NCI-H446 treated with DMSO at 0.1 percent for 48 hours (cell line): ENCODE measurements around the gene AFG3L2.

Experiments
- DNase-seq: peaks from one replicate; lab custom pipeline; 2025; lab: John Stamatoyannopoulos, UW

Gene AFG3L2

DNA sequence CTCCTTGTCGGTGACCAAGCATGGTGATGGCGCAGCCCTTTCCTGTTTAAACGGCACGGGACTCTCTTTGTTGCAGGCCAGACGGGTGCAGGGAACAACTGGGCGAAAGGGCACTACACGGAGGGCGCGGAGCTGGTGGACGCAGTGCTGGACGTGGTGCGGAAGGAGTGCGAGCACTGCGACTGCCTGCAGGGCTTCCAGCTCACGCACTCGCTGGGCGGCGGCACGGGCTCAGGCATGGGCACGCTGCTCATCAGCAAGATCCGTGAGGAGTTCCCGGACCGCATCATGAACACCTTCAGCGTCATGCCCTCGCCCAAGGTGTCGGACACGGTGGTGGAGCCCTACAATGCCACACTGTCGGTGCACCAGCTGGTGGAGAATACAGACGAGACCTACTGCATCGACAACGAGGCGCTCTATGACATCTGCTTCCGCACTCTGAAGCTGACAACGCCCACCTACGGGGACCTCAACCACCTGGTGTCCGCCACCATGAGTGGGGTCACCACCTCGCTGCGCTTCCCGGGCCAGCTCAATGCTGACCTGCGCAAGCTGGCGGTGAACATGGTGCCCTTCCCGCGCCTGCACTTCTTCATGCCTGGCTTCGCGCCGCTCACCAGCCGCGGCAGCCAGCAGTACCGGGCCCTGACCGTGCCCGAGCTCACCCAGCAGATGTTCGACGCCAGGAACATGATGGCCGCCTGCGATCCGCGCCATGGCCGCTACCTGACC lies 51.9 kb downstream of the AFG3L2 start:
- DNase-seq = no peak

- no peak for DNase-seq
Measured at GRCh38 chr18:12321333-12321732, 55.7 kb downstream of the AFG3L2 start.

GRCh38 chr18:12318857-12319256 lies 58.2 kb downstream of the AFG3L2 start:
- no peak for DNase-seq

GRCh38 chr18:12318334-12318697 lies 58.7 kb downstream of the AFG3L2 start:
- DNase-seq = no peak

- no peak for DNase-seq
Measured at GRCh38 chr18:12317664-12318333, 59.2 kb downstream of the AFG3L2 start.

GRCh38 chr18:12315911-12316310 lies 61.1 kb downstream of the AFG3L2 start:
- DNase-seq = no peak

DNA sequence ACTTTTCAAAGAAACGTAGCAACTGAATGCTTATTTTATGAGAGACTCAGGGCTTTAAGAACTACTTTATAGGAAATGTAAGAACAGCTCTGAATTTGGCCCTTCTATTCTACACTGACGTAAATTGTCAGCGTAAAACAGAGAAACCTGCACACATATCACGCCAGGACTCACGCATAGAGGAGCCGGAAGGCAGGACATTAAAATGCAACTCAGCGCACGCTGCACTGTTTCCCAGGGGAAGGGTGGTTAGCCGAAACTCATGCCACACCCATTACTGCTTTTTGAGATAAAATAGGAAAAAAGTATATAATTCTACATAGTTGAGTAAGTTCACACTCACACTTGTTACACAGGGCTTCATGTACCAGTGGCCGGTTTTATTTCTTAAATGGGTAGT lies 61.5 kb downstream of the AFG3L2 start:
- no peak for DNase-seq

DNA sequence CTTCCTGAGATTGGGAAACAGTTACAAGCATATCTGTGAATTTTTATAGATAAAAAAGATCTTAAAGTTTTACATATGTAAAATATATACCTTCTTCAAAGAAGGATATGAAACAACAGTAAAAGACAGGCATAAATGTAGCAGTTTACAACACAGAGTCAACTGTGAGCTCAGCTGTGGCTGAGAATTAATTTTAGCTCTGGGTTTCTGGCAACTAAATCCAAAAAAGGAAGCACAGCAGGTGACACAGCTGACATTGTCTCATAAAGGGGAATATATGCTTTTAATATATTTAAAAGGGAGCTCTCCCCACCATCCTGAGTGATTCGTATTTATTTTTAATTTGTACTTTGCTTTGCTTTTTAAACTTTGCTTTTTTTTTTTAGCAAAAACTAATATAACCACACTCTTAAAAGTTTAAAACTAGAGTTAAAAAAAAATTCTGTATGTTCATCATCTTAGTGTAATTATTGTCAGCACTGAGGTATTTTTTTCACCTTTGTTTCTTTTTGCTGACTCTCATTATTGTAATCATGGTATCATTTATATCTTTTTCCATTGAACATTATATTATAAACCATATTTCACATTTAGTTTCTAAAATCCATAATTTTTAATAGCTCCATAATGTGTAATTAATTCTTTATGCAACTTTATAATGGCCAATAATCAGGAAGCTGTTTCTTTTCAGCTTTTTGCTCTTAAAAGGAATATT lies 62.3 kb downstream of the AFG3L2 start:
- DNase-seq = no peak

DNA sequence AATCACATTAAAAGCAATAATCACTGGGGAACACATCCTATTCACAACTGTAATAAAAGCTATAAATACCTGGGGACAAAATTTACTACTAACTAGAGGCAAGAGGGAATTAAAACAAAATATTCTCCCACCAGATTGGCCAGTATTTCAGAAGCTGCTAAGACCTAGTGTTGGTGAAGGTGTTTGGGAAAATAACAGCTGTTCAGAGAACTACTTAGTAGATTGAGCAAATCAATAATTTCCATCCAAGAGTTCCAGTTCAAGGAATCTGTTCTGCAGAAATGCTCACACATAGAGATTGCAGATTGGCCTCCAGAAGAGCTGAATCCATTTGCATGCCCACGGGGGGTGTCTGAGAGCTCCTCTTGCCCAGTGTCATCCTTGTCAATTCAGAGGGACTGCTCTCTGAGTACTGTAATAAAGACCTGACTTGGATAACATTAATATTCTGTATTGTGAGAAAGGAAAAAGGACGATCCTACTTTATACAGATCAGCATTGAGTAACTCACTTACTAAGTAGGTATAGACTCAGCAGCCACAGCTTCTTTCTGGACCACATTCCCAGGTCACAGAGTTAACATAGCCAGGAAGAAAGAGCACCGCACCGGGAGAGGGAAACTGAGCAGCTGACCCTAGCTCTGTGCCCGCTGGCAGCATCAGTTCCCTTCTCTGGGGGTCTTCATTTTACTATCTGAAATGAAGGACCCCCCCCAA lies 63.3 kb downstream of the AFG3L2 start:
- DNase-seq = no peak

DNA sequence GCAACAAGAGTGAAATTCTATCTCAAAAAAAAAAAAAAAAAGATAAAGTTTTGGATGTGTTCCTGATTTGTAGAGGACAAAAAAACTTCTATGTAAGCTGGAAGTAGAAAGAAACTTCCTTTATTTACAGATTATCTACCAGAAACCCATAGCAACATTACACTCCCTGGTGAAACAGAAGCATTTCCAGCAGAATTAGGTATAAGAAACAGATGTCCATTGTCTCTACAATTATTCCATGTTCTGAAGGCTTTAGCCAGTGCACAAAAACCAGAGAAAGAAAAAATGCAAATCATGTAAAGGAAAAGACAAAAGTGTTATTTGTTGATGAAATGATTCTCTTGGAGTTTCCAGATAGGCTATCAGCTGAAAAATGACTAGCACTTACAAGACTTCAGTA lies 64.1 kb downstream of the AFG3L2 start:
- no peak for DNase-seq

- DNase-seq = no peak
Measured at GRCh38 chr18:12310762-12311161, 66.3 kb downstream of the AFG3L2 start.

GRCh38 chr18:12309683-12310198 lies 67.3 kb downstream of the AFG3L2 start:
- no peak for DNase-seq

GRCh38 chr18:12308386-12309100 lies 68.5 kb downstream of the AFG3L2 start:
- DNase-seq = peak; percentile 28

DNA sequence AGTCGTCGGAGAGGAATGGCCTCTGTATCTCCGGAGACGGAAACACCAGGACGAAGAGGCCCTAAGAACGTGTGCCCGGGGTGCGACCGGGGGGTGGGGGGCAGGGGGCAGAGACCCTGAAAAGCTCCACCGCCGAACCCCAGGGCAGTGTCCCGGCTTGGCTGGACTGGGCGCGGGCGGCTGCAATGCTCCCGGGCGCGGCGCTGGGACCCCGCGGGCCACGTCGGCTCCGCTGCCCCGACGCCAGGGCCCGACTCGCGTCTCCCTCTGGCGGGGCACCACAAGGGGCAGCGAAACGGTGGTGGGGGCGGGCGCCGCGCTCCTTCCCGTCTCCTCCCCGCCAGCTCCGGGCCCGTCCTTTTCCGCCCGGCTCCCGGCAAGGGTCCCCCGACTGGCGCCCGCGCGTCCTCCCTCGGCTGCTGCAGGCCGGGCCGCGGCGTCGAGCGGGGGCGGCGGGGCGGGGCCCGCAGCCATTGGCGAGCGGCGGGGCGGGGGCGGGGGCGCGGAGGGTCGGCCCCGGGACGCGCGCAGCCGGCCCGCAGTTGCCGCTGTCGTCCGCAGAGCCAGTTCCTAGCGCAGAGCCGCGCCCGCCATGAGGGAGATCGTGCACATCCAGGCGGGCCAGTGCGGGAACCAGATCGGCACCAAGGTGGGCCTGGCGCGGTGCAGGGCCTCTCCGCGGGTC lies 69.2 kb downstream of the AFG3L2 start, which contains the start of gene TUBB6:
Gene TUBB6, plus strand, starts transcription at position 541 of the 685 bp plus-strand sequence. Its CDS starts 52 bp downstream, at position 593.
- DNase-seq = peak; percentile 28

DNA sequence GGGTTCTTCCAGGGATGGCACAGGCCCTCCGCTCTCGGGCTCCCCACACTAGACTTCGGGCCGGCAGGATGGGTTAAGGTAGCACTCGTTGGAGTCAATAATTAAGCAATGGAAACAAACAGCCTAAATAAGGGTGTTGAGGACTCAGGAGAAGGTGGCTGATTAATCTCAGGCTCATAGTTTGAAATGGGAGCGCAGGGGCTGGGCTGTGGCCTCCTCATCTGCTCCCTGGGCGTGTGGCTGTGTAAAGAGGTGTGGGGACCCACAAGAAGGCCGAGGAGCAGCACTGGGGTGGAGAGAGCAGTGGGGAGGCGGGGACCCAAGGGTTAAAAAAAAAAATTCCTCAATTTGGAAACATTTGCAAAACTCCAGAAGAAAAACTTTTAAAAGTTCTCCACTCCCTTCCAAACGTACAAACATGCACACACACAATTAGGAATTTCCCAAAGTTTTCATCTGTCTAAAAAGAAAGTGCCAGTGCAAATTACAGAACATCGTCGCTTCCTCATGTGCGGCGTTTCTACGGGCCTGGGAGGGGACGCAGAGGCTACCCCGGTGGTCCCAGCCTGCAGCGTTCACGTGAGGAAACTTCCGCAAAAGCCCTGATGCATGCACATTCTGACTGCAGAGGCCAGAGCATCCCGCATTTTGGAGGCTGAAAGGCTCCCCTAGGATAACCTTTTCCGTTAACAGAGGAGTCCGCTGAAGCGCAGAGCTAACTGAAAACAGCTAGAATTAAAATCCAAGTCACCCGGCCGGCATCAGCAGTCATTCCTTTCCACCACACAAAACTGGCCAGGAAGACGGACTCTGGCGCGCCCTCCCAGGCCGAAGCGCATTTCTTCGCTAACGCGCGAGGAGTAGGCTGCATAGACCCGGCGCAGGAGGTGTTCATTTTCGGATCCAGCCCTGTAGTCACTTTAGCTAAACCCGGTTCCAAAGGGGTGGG lies 70.0 kb downstream of the AFG3L2 start:
- no peak for DNase-seq

- DNase-seq = no peak
Measured at GRCh38 chr18:12305930-12306629, 70.9 kb downstream of the AFG3L2 start.

DNA sequence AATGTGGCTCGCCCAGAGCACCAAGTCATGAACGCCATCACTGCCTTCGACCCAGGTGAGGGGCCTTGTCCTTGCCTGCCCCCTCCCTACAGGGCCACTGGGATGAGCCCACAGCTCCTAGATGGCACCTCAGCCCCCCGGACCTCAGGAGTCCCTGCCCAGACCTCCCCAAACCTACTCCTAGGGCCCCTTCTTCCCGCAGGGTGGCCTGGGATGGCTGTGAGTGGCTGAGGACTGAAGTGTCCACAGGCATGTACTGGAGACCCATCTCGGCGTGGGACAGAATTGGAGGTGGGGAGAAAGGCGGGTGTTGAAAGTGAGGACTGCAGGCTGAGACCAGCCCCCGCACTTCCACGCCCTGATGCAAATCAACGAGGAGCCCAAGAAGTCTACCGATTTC lies 71.8 kb downstream of the AFG3L2 start:
- DNase-seq = no peak

DNA sequence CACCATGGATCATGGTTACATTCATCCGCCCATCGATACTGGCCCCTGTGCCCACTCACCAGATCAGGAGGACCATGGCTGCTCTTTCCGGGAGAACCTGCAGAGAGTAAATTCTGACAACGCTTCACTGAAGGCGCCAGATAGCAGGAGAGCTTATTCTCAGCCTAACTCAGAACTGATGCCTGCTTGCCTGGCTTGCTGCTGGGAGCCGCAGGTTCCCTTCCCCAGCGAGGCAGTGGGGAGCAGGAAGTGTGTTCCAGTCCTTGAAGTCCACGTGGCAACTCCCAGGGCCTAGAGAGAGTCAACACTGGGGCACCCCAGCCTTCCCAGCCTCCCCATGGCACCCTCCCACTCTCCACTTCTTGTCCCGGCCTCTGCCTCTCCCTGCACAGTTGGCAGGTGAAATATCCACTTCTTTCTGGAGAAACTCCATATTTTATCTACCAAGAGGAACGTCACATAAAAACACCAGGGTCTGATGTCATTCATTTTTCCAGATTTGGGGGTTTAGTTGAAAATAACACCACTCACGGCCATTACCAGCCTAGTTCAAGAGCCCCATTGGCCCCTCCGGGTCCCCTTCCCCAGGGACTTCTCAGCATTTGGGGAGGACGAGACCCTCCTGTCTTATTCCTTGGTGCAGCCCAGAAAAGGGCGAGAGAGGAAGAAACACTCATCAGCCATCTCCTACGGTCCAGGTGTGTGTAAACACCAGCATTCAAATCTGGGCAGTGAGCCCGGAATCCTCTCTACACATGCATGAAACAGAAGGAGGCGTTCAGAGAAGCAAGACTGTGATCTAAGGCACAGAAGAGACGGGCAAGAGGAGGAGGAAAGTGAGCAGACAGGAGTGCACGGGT lies 72.4 kb downstream of the AFG3L2 start:
- DNase-seq = no peak
